ENCODE results near the gene RNASE7.

RNASE7 gene

GRCh38 chr14:21084998-21085853 lies 43.1 kb downstream of the RNASE7 start:
- DNase-seq = no peak

GRCh38 chr14:21086908-21087293 lies 44.7 kb downstream of the RNASE7 start:
- no peak for DNase-seq

- peak in 45 of 56 donors; percentile 13 to 93 (median 60) for DNase-seq
Measured at GRCh38 chr14:21087294-21088091, 45.3 kb downstream of the RNASE7 start.

DNA sequence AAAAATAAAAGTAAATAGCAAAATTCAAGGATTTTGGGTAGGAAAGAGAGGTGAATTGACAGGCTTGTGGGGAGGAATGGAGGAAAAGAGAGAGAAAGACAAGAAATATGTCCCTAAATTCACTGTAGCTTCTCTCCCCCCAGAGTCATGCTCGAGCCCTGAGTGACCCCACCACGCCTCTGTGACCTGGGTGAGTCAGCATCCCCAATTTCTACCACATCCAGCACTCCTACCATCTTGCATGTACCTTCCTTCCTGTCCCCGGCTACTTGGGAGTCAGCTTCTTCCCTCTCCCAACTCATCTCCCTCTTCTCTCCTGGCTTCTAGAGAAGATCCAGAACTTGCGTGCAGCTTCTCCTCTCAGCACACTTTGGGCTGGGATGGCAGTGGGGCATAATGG lies 46.5 kb downstream of the RNASE7 start:
- no peak for DNase-seq

DNA sequence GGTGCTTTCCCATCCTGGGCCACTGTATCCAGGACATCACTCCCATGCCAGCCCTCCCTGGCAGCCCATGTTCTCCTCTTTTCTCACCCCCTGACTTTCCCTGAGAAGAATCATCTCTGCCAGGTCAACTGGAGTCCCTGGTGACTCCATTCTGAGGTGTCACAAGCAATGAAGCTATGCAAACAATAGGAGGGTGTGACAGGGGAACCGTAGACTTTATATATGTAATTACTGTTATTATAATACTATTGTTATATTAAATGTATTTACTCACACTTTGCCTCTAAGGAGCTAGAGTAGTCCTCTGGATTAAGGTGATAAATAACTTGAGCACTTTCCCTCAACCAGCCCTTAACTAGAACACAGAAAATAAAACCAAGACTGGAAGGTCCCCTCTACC lies 47.1 kb downstream of the RNASE7 start:
- DNase-seq = no peak

DNA sequence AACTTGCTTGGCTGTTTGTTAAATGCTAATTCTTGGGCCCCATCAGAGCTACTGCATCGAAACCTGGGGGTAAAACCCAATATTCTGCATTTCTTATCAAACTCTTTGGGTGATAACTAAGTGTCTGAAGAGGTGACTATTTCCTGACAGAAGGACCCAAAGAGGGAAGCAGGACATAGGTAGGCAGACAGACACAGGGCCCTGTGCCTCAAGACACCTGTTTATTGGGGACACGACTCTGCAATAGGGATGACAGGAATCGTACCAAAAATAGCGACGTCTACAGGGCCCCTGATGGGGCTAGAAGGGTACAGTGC lies 47.7 kb downstream of the RNASE7 start:
- no peak for DNase-seq

DNA sequence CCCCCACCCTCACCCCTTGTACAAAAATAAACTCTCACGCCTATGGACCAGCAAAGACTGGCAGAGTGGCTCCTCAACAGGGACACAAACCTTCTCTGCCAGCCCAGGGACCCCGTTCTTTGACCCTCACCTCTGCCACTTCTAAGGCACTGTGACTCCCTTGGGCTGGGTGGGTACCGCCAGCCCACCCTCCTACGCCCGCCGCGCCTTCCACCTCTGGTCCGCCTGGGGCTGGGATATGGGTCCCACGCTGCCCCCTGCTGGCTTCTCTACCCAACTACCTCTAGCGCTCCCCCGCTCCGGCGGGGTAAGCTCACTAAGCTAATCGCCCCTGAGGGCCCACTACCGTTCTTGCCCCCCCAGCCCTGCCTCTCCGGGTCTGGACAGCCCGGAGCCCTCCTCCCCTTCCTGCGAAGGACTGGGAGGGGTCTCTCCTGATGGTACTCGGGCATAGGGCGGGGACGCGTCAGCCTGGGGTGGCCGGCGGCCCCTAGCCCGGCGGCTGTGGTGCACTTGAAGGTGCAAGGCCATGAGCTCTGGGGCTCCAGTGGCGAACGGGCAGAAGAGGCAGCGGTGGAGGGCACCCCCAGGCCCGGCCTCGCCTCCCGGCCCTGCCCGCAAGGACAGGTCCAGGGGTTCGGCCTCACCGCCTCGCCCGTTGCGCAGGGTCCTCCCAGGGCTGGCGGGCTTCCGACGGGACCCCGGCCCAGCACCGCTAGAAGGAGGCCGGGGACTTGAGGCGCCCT lies 48.2 kb downstream of the RNASE7 start:
- DNase-seq = peak in 7 of 56 donors; percentile 7 to 32 (median 11)

DNA sequence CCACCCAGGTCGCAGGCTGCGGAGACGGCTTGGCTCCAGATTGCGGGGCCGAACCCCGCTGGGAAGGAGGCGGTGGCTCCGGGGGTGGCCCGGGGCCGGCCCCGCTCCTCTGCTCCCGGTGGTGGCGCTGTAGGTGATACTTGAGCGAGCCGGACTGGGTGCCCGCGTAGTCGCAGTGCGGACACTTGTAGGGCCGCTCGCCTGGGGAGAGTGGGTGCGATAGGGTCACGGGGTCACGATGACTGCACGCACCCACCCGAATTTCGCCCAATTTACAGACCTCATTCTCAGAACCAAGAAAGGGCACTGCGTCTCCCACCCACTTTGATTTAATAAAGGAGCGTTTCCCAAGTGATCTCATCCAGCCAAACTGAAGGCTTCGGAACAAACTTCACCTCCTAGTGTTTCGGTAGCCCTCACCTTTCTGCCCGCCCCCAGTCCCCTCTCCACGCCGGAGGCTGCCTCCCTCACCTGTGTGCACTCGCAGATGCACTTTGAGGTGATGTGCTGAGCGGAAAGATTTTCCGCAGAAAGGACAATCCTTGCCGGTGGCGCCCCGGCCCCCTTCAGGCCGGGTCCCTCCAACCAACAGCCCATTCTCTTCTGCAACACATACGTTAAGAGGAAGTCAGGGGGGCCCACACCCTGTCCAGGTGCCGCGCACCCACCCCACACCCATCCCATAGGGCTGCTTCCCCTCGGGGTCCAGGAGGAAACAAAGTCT lies 48.9 kb downstream of the RNASE7 start:
- no peak for DNase-seq

DNA sequence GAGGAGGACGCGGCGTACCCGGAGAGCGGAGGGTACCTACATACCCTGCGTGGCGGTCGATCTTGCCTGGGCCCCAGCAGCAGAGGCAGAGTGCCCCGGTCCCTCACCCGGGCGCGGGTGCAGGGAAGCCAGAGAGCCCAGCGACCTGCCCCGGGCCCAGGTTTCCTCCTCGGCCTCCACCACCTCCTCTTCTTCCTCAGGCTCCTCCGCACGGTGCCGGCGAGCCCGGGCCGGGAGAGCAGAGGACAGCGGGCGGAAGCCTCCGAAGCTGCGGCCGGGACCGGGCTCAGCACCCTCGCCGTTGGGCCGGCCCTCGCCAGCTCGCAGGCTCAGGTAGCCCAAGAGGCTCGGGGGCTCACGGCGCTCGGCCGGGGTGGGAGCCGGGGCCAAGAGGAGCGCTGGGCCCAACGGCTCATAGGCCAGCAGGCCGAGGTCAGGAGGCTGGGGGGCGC lies 49.7 kb downstream of the RNASE7 start:
- no peak for DNase-seq

DNA sequence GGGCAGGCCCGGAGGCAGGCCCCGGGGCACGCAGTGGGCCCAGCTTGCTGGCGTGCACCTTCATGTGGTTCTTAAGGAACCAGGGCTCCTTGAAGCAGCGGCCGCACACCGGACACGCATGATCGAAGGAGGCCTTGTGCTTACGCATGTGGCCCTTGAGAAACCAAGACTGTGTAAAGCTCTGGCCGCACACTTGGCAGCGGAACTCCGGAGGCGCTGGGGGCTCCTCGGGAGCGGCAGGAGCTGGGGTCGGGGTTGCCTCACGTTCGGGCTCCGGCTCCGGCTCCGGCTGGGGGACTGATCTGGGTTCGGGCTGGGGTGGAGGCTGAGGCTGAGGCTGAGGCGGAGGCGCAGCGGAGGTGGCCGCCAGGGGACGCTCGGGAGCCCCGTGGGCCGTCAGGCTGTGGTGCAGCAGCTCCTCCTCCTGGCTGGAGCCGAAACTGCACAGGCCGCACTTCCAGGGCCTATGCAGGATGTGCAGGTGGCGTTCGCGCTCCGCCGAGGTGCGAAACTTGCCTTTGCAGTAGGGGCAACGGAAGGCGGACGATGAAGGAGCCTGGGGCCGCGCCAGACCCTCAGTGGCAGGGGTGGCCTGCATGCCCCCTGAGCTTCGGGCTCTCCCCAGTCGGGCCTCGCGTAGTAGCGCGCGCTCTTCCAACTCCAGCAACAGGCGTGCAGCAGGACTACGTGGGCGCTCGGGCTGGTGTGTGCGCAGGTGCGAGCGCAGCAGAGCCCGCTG lies 50.3 kb downstream of the RNASE7 start:
- DNase-seq = peak in 49 of 56 donors; percentile 21 to 84 (median 63)

DNA sequence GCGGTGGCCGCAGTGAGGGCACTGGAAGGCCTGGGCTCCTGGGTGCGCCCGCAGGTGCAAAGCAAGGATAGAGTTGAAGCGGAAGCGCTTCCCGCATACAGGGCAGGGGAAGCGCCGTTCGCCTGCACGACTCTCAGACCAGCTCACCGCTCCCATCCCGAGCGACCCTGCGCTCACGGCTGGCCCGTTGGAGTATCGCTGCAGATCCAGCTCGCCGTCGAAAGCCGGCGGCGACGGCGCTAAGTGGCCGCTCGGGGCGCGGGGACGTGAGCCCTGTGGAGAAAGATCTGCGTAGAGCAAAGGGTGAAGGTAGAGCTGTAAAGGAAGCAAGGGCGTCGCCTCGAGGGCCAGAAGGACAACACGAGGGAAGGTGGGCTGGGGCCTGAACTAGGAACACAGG lies 50.9 kb downstream of the RNASE7 start:
- DNase-seq = no peak
